CD4-positive, alpha-beta memory T cell (primary cell): Measurements from ENCODE around the gene S100A3. TPM values are rescaled to one million over a fixed set of nuclear protein-coding genes. Genes with fewer than 3 reads are reported as not detected.
"Not testable (repeated sequence)": the region's sequence is repeated elsewhere in the genome, so short reads cannot be mapped to it uniquely, and the experiment has no call there.

Experiments
- CTCF ChIA-PET: fragments of 350-600 bp; sonication (Branson Sonifier 250); formaldehyde crosslinking; loops from one replicate; lab custom pipeline; 2021; ENCODE audit warnings: inconsistent platforms; ENCODE audit not compliant: partially characterized antibody; lab: Charles Lee
- POLR2A ChIA-PET: fragments of 350-600 bp; sonication (Branson Sonifier 250); formaldehyde crosslinking; loops from one replicate; lab custom pipeline; 2021; ENCODE audit not compliant: partially characterized antibody; lab: Charles Lee
- DNase-seq, 5 donors: peaks; one replicate each; pipeline versions ENCODE4 v3.0.0 to v3.0.0-alpha.2; 2020 to 2022; ENCODE audit warnings: mixed read lengths in 1 of 5
- H3K27ac ChIP-seq: one replicate; pipeline ENCODE4 v1.7.0; 2013; ENCODE audit warnings: low read depth, low read length
- H3K27me3 ChIP-seq: 2 replicates; pipeline ENCODE4 v1.7.0; 2013; ENCODE audit warnings: mild to moderate bottlenecking, low read length, moderate library complexity; ENCODE audit not compliant: insufficient read depth
- H3K36me3 ChIP-seq: 2 replicates; pipeline ENCODE4 v1.7.0; 2013; ENCODE audit warnings: mild to moderate bottlenecking, low read length, moderate library complexity; ENCODE audit not compliant: insufficient read depth
- H3K4me1 ChIP-seq: 2 replicates; pipeline ENCODE4 v1.7.0; 2013; ENCODE audit warnings: mild to moderate bottlenecking, low read length, moderate library complexity; ENCODE audit not compliant: insufficient read depth
- H3K4me3 ChIP-seq, 2 donors: one replicate each; pipeline ENCODE4 v1.7.0; 2013; ENCODE audit warnings: low read length in 2 of 2, mild to moderate bottlenecking in 1 of 2
- H3K9me3 ChIP-seq, 2 donors: one replicate each; pipeline ENCODE4 v1.7.0; 2013; ENCODE audit warnings: low read length in 2 of 2, control low read depth in 1 of 2; ENCODE audit not compliant: control insufficient read depth in 1 of 2
- H3K27ac Mint-ChIP-seq, 7 donors: one replicate each; pipeline ENCODE4 v1.8.0; 2020 to 2021; ENCODE audit warnings: mixed read lengths in 7 of 7, mild to moderate bottlenecking in 6 of 7, inconsistent platforms in 3 of 7, moderate library complexity in 3 of 7
- H3K27me3 Mint-ChIP-seq, 2 donors: one replicate each; pipeline ENCODE4 v1.8.0; 2020 to 2021; ENCODE audit warnings: mixed read lengths in 2 of 2
- H3K36me3 Mint-ChIP-seq, 2 donors: one replicate each; pipeline ENCODE4 v1.8.0; 2020 to 2021; ENCODE audit warnings: mixed read lengths in 2 of 2, inconsistent platforms in 1 of 2, mild to moderate bottlenecking in 1 of 2
- H3K4me1 Mint-ChIP-seq, 4 donors: one replicate each; pipeline ENCODE4 v1.8.0; 2020 to 2021; ENCODE audit warnings: mixed read lengths in 4 of 4, mild to moderate bottlenecking in 1 of 4
- H3K4me3 Mint-ChIP-seq, 8 donors: one replicate each; pipeline ENCODE4 v1.8.0; 2020 to 2021; ENCODE audit warnings: mixed read lengths in 8 of 8, mild to moderate bottlenecking in 7 of 8, moderate library complexity in 6 of 8, inconsistent platforms in 3 of 8
- H3K9me3 Mint-ChIP-seq, 8 donors: one replicate each; pipeline ENCODE4 v1.8.0; 2020 to 2021; ENCODE audit warnings: mixed read lengths in 8 of 8, mild to moderate bottlenecking in 5 of 8, inconsistent platforms in 3 of 8, moderate library complexity in 1 of 8
- intact Hi-C: fragments of 100-400 bp; cut with micrococcal nuclease; formaldehyde crosslinking; loops from one replicate; pipeline ENCODE4 v1.15.1; 2023
- polyA plus RNA-seq, 2 donors: library from polyadenylated mRNA; unstranded; fragments of 300-500 nt; fragmentation: Illumina TruSeq; gene quantifications; one replicate each; pipeline ENCODE4 v1.2.3, GENCODE V29; 2021
- total RNA-seq, 2 experiments: library from RNA; stranded (reverse); gene quantifications; one replicate each; pipeline ENCODE4 v1.2.3, GENCODE V29; 2021

The S100A3 gene
- total RNA-seq (not detected), polyA plus RNA-seq (not detected)

DNA sequence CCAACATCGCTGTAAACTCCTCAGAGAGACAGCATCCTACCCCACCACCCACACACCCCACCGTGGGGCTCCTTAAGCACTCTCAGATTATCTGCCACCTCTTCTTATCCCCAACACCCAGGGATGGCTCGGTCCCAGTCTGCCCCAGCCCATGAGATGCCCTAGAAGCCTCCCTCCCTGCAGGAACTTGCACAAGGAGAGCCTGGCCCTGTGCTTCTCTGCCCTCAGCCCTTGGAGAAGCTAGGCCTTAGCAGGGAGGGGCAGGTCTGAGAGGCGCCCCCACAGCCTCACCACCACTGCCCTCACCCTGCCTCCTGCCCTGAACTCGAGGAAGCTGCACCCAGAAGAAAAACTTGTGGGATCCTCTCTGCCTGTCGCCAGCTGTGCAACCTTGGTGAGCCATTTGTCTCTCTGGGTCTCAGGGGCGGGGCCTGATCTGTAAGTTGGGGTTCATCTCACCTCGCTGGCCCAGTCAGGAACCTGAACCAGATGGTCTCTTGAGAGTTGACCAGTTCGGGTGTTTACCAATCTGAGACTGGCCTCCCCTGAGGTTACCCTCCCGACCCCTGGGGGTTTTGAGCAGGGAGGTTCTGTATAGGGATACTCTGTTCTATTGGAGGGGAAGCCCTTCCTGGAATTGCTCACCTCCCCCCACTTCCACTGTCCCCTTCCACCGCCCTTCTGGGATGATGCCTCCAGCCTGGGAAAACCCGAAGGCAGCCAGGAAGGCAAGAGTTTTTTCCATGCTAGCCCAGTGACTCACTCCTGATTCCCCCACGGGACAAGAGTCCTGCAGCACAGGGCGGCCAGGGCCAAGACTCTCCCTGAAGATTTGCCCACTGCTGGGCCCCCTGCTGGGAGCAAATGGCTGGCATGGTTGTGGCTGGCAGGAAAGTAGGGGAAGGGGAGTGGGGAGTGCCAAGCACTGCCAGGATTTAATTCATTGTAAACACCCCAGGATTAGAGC is at the start of gene S100A3:
Gene S100A3 (minus strand): TSS at position 537 of the 967 bp plus-strand sequence. CDS start 773 bp downstream, outside the sequence.
- no peak within 1 kb of the TSS for H3K27ac ChIP-seq
- intact Hi-C loops, result no loop called here

GRCh38 chr1:153598309-153599172 is 49.5 kb upstream of the S100A3 start:
- H3K9me3 Mint-ChIP-seq, result no peaks in the 10 kb centered on the region
- intact Hi-C loops, result no loop called here
- H3K36me3 Mint-ChIP-seq, result no peaks in the 10 kb centered on the region
- Histone ChIP-seq H3K9me3 (no peaks in the 10 kb centered on the region), H3K4me1 (peaks cover 7% of the 10 kb centered on the region), H3K27ac (no peak overlapping the region), H3K36me3 (no peaks in the 10 kb centered on the region), H3K27me3 (no peaks in the 10 kb centered on the region), H3K4me3 (no peak overlapping the region)
- peaks cover 0 to 16% (median 5%) of the 10 kb centered on the region in 4 donors for H3K4me1 Mint-ChIP-seq
- H3K27me3 Mint-ChIP-seq, result no peaks in the 10 kb centered on the region
- ChIA-PET POLR2A (no interaction called here), CTCF (interaction anchor here (1.9 kb wide), 1 partner anchor 19 kb away, joined by 7 read pairs; no protein-coding TSS in a partner anchor)
- no peak overlapping the region for H3K4me3 Mint-ChIP-seq
- no peak for DNase-seq
- peak overlapping the region in 3 of 7 donors; percentile 56 to 88 (median 68) for H3K27ac Mint-ChIP-seq

More for the DNA sequence above, at the start of gene S100A3:
- peaks cover 15 to 48% (median 37%) of the 10 kb centered on the region in 4 donors for H3K4me1 Mint-ChIP-seq
- peak within 1 kb of the TSS in 5 of 7 donors; percentile 6 to 72 (median 57) for H3K27ac Mint-ChIP-seq
- no peaks in the 10 kb centered on the region for H3K27me3 Mint-ChIP-seq
- Histone ChIP-seq H3K4me1 (peaks cover 34% of the 10 kb centered on the region), H3K36me3 (peaks cover 7% of the 10 kb centered on the region), H3K9me3 (no peaks in the 10 kb centered on the region), H3K4me3 (no peak within 1 kb of the TSS), H3K27me3 (no peaks in the 10 kb centered on the region)
- peaks cover 13 to 16% of the 10 kb centered on the region in 2 donors for H3K36me3 Mint-ChIP-seq
- no peak for DNase-seq
- ChIA-PET CTCF (interaction anchor here (1.4 to 17.8 kb wide), 3 partner anchors 15 to 19 kb away, joined by 4 to 214 read pairs (median 213); partner anchors contain the start of gene S100A6), POLR2A (interaction anchor here (2.3 to 9.7 kb wide), 2 partner anchors 9 to 14 kb away, joined by 11 to 631 read pairs; partner anchors contain the start of genes S100A5 and S100A6)
- no peaks in the 10 kb centered on the region for H3K9me3 Mint-ChIP-seq
- peak within 1 kb of the TSS in 2 of 8 donors; percentile 43 to 59 for H3K4me3 Mint-ChIP-seq

- peaks cover 7% of the 10 kb centered on the region for H3K4me1 ChIP-seq
- Mint-ChIP-seq H3K27me3 (no peaks in the 10 kb centered on the region), H3K9me3 (no peaks in the 10 kb centered on the region), H3K36me3 (no peaks in the 10 kb centered on the region), H3K27ac (peak overlapping the region in 4 of 7 donors; percentile 7 to 65 (median 18)), H3K4me1 (peaks cover 0 to 16% (median 4%) of the 10 kb centered on the region in 4 donors), H3K4me3 (no peak overlapping the region)
- POLR2A ChIA-PET, result no interaction called here
- H3K36me3 ChIP-seq, result no peaks in the 10 kb centered on the region
- no peak overlapping the region for H3K4me3 ChIP-seq
- no peak overlapping the region for H3K27ac ChIP-seq
- no peaks in the 10 kb centered on the region for H3K9me3 ChIP-seq
- H3K27me3 ChIP-seq, result no peaks in the 10 kb centered on the region
- intact Hi-C loops, result no loop called here
- DNase-seq, result no peak
- CTCF ChIA-PET, result interaction anchor here (1.9 kb wide), 1 partner anchor 20 kb away, joined by 7 read pairs; no protein-coding TSS in a partner anchor
These were observed 48.1 kb upstream of the S100A3 start for GRCh38 chr1:153597206-153597605.

GRCh38 chr1:153592748-153593147 is 43.7 kb upstream of the S100A3 start:
- DNase-seq, result no peak
- intact Hi-C loops, result no loop called here
- Histone ChIP-seq H3K27me3 (no peaks in the 10 kb centered on the region), H3K27ac (no peak overlapping the region), H3K9me3 (no peaks in the 10 kb centered on the region), H3K4me1 (no peaks in the 10 kb centered on the region), H3K4me3 (no peak overlapping the region), H3K36me3 (no peaks in the 10 kb centered on the region)
- no peak overlapping the region for H3K27ac Mint-ChIP-seq
- ChIA-PET POLR2A (no interaction called here), CTCF (interaction anchor here (0.7 to 1.4 kb wide), 5 partner anchors 17 to 98 kb away, joined by 3 to 5 read pairs (median 4); partner anchors contain the start of gene S100A14)
- H3K9me3 Mint-ChIP-seq, result no peaks in the 10 kb centered on the region
- no peaks in the 10 kb centered on the region for H3K27me3 Mint-ChIP-seq
- H3K4me3 Mint-ChIP-seq, result no peak overlapping the region
- no peaks in the 10 kb centered on the region for H3K36me3 Mint-ChIP-seq
- H3K4me1 Mint-ChIP-seq, result peaks cover 0 to 3% (median 2%) of the 10 kb centered on the region in 4 donors

DNA sequence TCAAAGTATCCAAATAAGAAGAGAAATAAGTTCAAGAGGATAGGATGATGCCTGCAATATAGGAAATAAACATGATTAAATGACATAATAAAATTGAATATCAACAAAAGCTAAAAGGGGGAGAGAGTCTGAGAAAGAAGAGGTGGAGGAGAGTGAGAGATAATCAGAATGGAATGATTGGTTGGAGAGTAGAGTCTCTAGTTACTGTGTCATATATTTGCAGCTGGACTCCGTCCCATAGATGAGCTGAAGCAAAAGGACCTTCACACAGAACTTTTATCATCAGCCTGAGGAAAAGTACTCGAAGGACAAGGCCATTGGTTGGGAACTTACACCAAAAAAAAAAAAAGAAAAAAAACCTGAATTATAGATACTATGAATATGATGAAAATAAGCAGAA is 39.4 kb upstream of the S100A3 start:
- H3K27me3 Mint-ChIP-seq, result peaks cover 1 to 3% of the 10 kb centered on the region in 2 donors
- DNase-seq, result no peak
- intact Hi-C loops, result no loop called here
- no peaks in the 10 kb centered on the region for H3K4me1 Mint-ChIP-seq
- H3K4me3 Mint-ChIP-seq, result no peak overlapping the region
- CTCF ChIA-PET, result interaction anchor here (1.3 to 1.4 kb wide), 2 partner anchors 11 to 30 kb away, joined by 3 to 4 read pairs; no protein-coding TSS in a partner anchor
- Histone ChIP-seq H3K4me3 (no peak overlapping the region), H3K9me3 (no peaks in the 10 kb centered on the region), H3K27me3 (no peaks in the 10 kb centered on the region), H3K4me1 (no peaks in the 10 kb centered on the region), H3K36me3 (no peaks in the 10 kb centered on the region), H3K27ac (no peak overlapping the region)
- no peak overlapping the region for H3K27ac Mint-ChIP-seq
- POLR2A ChIA-PET, result no interaction called here
- no peaks in the 10 kb centered on the region for H3K36me3 Mint-ChIP-seq
- no peaks in the 10 kb centered on the region for H3K9me3 Mint-ChIP-seq

DNA sequence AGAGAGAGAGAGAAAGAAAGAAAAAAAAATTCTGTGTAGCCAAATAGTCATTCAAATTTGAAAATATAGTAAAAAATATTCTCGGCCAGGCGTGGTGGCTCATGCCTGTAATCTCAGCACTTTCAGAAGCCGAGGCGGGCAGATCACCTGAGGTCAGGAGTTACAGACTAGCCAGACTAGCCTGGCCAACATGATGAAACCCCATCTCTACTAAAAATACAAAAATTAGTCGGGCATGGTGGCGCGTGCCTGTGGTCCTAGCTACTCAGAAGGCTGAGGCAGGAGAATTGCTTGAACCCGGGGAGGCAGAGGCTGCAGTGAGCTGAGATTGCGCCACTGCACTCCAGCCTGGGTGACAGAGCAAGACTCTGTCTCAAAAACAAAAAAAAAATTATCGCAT is 39.0 kb upstream of the S100A3 start:
- H3K4me3 Mint-ChIP-seq, H3K4me1 Mint-ChIP-seq, POLR2A ChIA-PET, H3K27ac Mint-ChIP-seq, DNase-seq, H3K4me1 ChIP-seq, H3K27me3 ChIP-seq, H3K36me3 Mint-ChIP-seq, H3K27me3 Mint-ChIP-seq, intact Hi-C loops, H3K36me3 ChIP-seq, H3K9me3 Mint-ChIP-seq, H3K27ac ChIP-seq, H3K4me3 ChIP-seq, H3K9me3 ChIP-seq: not testable (repeated sequence)
- CTCF ChIA-PET, result interaction anchor here (0.9 to 2.0 kb wide), 4 partner anchors 10 to 78 kb away, joined by 3 to 7 read pairs (median 4); no protein-coding TSS in a partner anchor
